GM12892 (cell line): ENCODE data around the gene KCTD1.

Experiments used
- POLR2A ChIP-seq: IDR thresholded peaks from 2 replicates; pipeline ENCODE4 v1.6.1; 2011; ENCODE audit warnings: low read depth, low read length, control low read depth
- TAF1 ChIP-seq: IDR thresholded peaks from 2 replicates; pipeline ENCODE4 v1.6.1; 2011; ENCODE audit warnings: low read depth, mild to moderate bottlenecking, control low read depth, low read length, borderline replicate concordance

DNA sequence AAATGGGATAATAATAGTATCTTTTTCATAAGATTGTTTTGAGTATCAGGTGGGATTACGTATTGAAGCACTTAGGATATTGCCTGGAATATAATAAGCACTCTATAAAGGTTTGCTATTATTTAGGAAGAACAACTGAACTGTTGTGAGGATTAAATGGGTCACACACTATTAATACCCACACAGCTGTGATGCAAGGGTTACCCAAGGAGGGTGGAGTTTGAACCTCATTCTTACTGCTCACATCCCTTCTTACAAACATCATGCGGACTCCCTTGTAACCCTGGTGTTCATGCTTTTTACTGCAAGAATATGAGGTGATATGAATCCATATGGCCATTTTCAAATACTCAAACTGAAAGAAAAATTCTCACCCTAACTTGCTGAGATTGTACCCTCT lies 113.5 kb downstream of the KCTD1 start:
- TF ChIP-seq POLR2A (no peak), TAF1 (no peak)
